ENCODE data around the gene MARCHF4. TPM values are rescaled to one million over a fixed set of nuclear protein-coding genes. Genes with fewer than 3 reads are reported as not detected.

Gene MARCHF4
- total RNA-seq, 1 experiment from 2014 or later = 6.1 TPM

DNA sequence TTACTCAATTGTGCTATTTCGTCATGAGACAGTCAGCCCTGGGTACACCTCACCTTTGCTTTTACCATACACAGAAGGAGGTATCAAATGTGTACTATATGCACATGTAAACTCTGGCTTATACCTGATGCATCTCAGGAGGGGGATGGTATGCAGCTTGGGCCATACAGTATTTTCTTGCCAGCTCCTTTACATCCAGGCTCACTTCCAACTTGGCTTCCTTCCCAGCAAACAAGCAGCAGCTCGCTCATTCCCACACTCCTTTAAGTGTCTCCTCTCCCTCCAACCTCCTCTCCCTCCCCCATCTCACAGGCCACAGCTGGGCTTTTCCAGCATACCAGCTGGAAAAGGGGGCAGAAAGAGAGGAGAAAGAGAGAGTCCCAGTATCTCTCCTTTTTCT is 9.6 kb downstream of the MARCHF4 start:
- BruUV-seq (replicated peaks) = no TSS peak
- CTCF ChIA-PET = interaction anchor here (0.6 kb wide), 1 partner anchor 168 kb away, joined by 4 read pairs; no protein-coding TSS in a partner anchor
- Histone ChIP-seq H3K4me3 (ENCODE audit: low read depth, low read length, poor library complexity, severe bottlenecking) (no peak overlapping the region), H3K27me3 (replicated peaks; ENCODE audit: insufficient read depth, low read depth, low read length, poor library complexity) (no peaks in the 10 kb centered on the region), H3K4me1 (ENCODE audit: insufficient read depth, low read length, poor library complexity, severe bottlenecking) (peaks cover 29% of the 10 kb centered on the region), H3K27ac (ENCODE audit: low read depth, low read length, poor library complexity, severe bottlenecking) (no peak overlapping the region), H3K9me3 (ENCODE audit: low read depth, low read length, poor library complexity, severe bottlenecking) (no peaks in the 10 kb centered on the region), H3K36me3 (ENCODE audit: insufficient read depth, low read length, poor library complexity, severe bottlenecking) (no peaks in the 10 kb centered on the region)
- peak; percentile 87 for DNase-seq (ENCODE audit: low spot score)
- POLR2A ChIA-PET (ENCODE audit: low non-redundant PET) = no interaction called here
- intact Hi-C loops (cut with micrococcal nuclease; ENCODE audit: unreplicated experiment) = no loop called here
- TF ChIP-seq EZH2 (IDR thresholded peaks at IDR 0.05; ENCODE audit: borderline replicate concordance, low read depth, low read length, poor library complexity, severe bottlenecking) = no peak
- TF ChIP-seq, protein P1, sequence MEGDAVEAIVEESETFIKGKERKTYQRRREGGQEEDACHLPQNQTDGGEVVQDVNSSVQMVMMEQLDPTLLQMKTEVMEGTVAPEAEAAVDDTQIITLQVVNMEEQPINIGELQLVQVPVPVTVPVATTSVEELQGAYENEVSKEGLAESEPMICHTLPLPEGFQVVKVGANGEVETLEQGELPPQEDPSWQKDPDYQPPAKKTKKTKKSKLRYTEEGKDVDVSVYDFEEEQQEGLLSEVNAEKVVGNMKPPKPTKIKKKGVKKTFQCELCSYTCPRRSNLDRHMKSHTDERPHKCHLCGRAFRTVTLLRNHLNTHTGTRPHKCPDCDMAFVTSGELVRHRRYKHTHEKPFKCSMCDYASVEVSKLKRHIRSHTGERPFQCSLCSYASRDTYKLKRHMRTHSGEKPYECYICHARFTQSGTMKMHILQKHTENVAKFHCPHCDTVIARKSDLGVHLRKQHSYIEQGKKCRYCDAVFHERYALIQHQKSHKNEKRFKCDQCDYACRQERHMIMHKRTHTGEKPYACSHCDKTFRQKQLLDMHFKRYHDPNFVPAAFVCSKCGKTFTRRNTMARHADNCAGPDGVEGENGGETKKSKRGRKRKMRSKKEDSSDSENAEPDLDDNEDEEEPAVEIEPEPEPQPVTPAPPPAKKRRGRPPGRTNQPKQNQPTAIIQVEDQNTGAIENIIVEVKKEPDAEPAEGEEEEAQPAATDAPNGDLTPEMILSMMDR (conservative IDR thresholded peaks at IDR 0.05; ENCODE audit: low read depth, low read length) = no peak

DNA sequence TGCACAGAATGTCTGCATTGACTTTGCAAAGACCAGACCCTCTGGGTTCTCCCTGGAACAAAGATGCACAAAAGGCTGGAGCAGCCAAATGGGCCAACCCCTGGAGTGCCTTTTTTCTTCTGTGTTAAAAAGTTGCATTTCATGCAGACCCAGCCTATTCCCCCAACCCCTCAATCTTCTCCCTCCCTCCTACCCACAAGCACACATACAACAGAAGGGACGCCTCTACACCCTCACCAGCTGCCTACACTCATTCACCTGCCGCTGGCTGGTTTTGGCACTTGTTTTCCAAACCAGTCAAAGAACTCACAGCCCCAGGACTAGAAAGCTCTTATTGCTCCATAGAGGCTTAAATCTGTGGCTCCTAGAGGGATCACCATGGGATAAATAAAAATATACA is 16.6 kb downstream of the MARCHF4 start:
- TF ChIP-seq EZH2 (IDR thresholded peaks at IDR 0.05; ENCODE audit: borderline replicate concordance, low read depth, low read length, poor library complexity, severe bottlenecking) = no peak
- TF ChIP-seq, protein P1 (conservative IDR thresholded peaks at IDR 0.05; ENCODE audit: low read depth, low read length) = no peak
- intact Hi-C loops (cut with micrococcal nuclease; ENCODE audit: unreplicated experiment) = no loop called here
- Histone ChIP-seq H3K4me3 (ENCODE audit: low read depth, low read length, poor library complexity, severe bottlenecking) (no peak overlapping the region), H3K4me1 (ENCODE audit: insufficient read depth, low read length, poor library complexity, severe bottlenecking) (no peaks in the 10 kb centered on the region), H3K9me3 (ENCODE audit: low read depth, low read length, poor library complexity, severe bottlenecking) (no peaks in the 10 kb centered on the region), H3K27ac (ENCODE audit: low read depth, low read length, poor library complexity, severe bottlenecking) (no peak overlapping the region), H3K36me3 (ENCODE audit: insufficient read depth, low read length, poor library complexity, severe bottlenecking) (no peaks in the 10 kb centered on the region), H3K27me3 (replicated peaks; ENCODE audit: insufficient read depth, low read depth, low read length, poor library complexity) (no peaks in the 10 kb centered on the region)
- CTCF ChIA-PET = no interaction called here
- POLR2A ChIA-PET (ENCODE audit: low non-redundant PET) = no interaction called here
- no TSS peak for BruUV-seq (replicated peaks)
- no peak for DNase-seq (ENCODE audit: low spot score)

DNA sequence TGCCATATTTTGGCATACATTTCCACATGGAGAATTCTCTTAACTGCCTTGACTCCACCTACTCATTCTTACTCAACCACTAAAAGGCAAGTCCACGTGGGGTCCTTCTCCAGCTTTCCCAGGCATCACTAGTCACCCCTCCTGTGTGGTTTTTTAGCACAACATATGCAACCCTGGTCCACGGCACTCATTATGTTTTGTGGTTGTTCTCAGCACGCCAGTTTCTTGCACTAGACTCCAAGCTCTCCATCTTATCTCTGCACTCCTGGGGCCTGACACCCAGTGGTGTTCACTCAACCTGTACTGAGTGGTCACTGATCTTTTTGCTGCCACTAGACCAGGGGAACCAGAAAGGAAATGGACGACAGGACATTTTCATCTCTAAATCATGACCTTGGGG is 18.0 kb downstream of the MARCHF4 start:
- H3K27ac ChIP-seq (ENCODE audit: low read depth, low read length, poor library complexity, severe bottlenecking) = no peak overlapping the region
- BruUV-seq (replicated peaks) = no TSS peak
- DNase-seq (ENCODE audit: low spot score) = no peak
- no peak for TF ChIP-seq EZH2 (IDR thresholded peaks at IDR 0.05; ENCODE audit: borderline replicate concordance, low read depth, low read length, poor library complexity, severe bottlenecking)
- TF ChIP-seq, protein P1 (conservative IDR thresholded peaks at IDR 0.05; ENCODE audit: low read depth, low read length) = no peak
- ChIA-PET POLR2A (ENCODE audit: low non-redundant PET) (no interaction called here), CTCF (no interaction called here)
- H3K36me3 ChIP-seq (ENCODE audit: insufficient read depth, low read length, poor library complexity, severe bottlenecking) = no peaks in the 10 kb centered on the region
- H3K4me3 ChIP-seq (ENCODE audit: low read depth, low read length, poor library complexity, severe bottlenecking) = no peak overlapping the region
- intact Hi-C loops (cut with micrococcal nuclease; ENCODE audit: unreplicated experiment) = no loop called here
- no peaks in the 10 kb centered on the region for H3K4me1 ChIP-seq (ENCODE audit: insufficient read depth, low read length, poor library complexity, severe bottlenecking)
- H3K9me3 ChIP-seq (ENCODE audit: low read depth, low read length, poor library complexity, severe bottlenecking) = no peaks in the 10 kb centered on the region
- H3K27me3 ChIP-seq (replicated peaks; ENCODE audit: insufficient read depth, low read depth, low read length, poor library complexity) = no peaks in the 10 kb centered on the region
